ENCODE results near the gene ZBTB25. TPM values are rescaled to one million over a fixed set of nuclear protein-coding genes. Genes with fewer than 3 reads are reported as not detected.

ZBTB25 gene
- total and polyA plus RNA-seq, 10 of the 15 experiments (the other 5 are each of a cell fraction or from before 2014, with no cell fraction given): 4.1 to 33.9 (median 9.7) TPM

DNA sequence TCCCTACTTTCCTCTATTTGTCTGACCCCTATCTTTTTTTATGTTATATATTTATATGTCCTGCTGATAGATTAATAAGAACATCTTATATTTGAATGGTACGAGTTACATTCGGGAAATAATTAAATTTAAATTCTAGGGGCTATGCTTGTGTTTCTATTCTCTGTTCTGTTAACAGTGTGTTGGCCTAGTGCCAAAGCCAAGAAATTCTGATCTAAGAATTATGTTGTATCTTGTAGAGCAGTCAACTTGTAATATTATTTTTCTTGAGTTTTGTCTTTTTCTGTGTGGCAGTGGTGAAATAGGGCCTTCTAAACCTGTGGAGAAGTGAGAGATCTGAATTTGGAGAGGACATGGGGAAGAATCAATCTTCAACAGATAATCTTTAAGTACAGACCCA, 27.9 kb upstream of the ZBTB25 start:
- in situ Hi-C loops (cut with MboI): no loop called here
- H2AFZ ChIP-seq (ENCODE audit: control insufficient read depth, low read depth, low read length): no peak overlapping the region
- H3K4me2 ChIP-seq (ENCODE audit: control insufficient read depth, insufficient read depth): no peak overlapping the region
- no peak overlapping the region for H3K27ac ChIP-seq (ENCODE audit: control insufficient read depth, insufficient read depth)
- no TSS peak for BruUV-seq (replicated peaks)
- ChIA-PET RAD21 (ENCODE audit: unreplicated experiment) (no interaction called here), POLR2A (no interaction called here), CTCF (interaction anchor here (0.7 to 0.9 kb wide), 2 partner anchors 9 to 104 kb away, joined by 3 read pairs; partner anchors contain the start of gene HSPA2), SMC1A (ENCODE audit: uncharacterized antibody, unreplicated experiment) (interaction anchor here (0.8 to 0.9 kb wide), 2 partner anchors 59 to 187 kb away, joined by 3 read pairs; no protein-coding TSS in a partner anchor)
- H3K4me1 ChIP-seq (ENCODE audit: control insufficient read depth, insufficient read depth, low read length): no peaks in the 10 kb centered on the region
- no peak overlapping the region for H3K4me3 ChIP-seq
- H3K27me3 ChIP-seq (replicated peaks in 1 of 2; ENCODE audit: control insufficient read depth in 2 of 2, insufficient read depth in 2 of 2, low read length in 1 of 2): no peaks in the 10 kb centered on the region
- no peaks in the 10 kb centered on the region for H3K9me3 ChIP-seq (replicated peaks; ENCODE audit: control insufficient read depth, insufficient read depth, low read length)
- H3K9ac ChIP-seq (ENCODE audit: control insufficient read depth, insufficient read depth, low read length): no peak overlapping the region
- ATAC-seq (no peak), DNase-seq (ENCODE audit: low read depth, low spot score) (no peak), FAIRE-seq (no peak)
- no peaks in the 10 kb centered on the region for H4K20me1 ChIP-seq (ENCODE audit: control insufficient read depth, insufficient read depth)
- intact Hi-C loops (cut with micrococcal nuclease; ENCODE audit: unreplicated experiment): no loop called here
- 100% methylated on average over 2 of the region's 2 CpGs for WGBS (ENCODE audit: insufficient coverage, insufficient replicate concordance, low lambda C conversion rate, missing lambda C conversion rate)
- no peaks in the 10 kb centered on the region for H3K79me2 ChIP-seq (ENCODE audit: control insufficient read depth, insufficient read depth, low read length)
- no peaks in the 10 kb centered on the region; a peak in 1 of 4 replicates for H3K36me3 ChIP-seq (ENCODE audit: control insufficient read depth in 2 of 2, insufficient read depth in 2 of 2, low read length in 1 of 2)
- TF ChIP-seq RFX5 (IDR thresholded peaks at IDR 0.05; ENCODE audit: low read depth, low read length) (no peak), BRCA1 (IDR thresholded peaks at IDR 0.05; ENCODE audit: low read depth, low read length) (no peak), YY1 (IDR thresholded peaks at IDR 0.05; ENCODE audit: low read depth, low read length) (no peak), SUZ12 (IDR thresholded peaks at IDR 0.05; ENCODE audit: unreplicated experiment) (no peak), HDAC6 (IDR thresholded peaks at IDR 0.05; ENCODE audit: unreplicated experiment) (no peak), CBFB (IDR thresholded peaks at IDR 0.05; ENCODE audit: low read depth) (no peak), CHD1 (IDR thresholded peaks at IDR 0.05; ENCODE audit: low read depth, low read length) (no peak), STAT3 (IDR thresholded peaks at IDR 0.05; ENCODE audit: low read depth, low read length) (no peak), PRDM15 (CRISPR knock-in tag; IDR thresholded peaks at IDR 0.05) (no peak), ZNF207 (IDR thresholded peaks at IDR 0.05; ENCODE audit: borderline replicate concordance) (no peak), EZH2 (IDR thresholded peaks at IDR 0.05; ENCODE audit: borderline replicate concordance, control insufficient read depth, low read depth, low read length) (no peak), IRF4 (IDR thresholded peaks at IDR 0.05; ENCODE audit: low read depth, low read length) (no peak), PAX8 (IDR thresholded peaks at IDR 0.05) (no peak)
- TF ChIP-seq, protein P1, sequence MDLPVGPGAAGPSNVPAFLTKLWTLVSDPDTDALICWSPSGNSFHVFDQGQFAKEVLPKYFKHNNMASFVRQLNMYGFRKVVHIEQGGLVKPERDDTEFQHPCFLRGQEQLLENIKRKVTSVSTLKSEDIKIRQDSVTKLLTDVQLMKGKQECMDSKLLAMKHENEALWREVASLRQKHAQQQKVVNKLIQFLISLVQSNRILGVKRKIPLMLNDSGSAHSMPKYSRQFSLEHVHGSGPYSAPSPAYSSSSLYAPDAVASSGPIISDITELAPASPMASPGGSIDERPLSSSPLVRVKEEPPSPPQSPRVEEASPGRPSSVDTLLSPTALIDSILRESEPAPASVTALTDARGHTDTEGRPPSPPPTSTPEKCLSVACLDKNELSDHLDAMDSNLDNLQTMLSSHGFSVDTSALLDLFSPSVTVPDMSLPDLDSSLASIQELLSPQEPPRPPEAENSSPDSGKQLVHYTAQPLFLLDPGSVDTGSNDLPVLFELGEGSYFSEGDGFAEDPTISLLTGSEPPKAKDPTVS (IDR thresholded peaks at IDR 0.05; ENCODE audit: low read depth, low read length): no peak
- TF ChIP-seq, protein P2, sequence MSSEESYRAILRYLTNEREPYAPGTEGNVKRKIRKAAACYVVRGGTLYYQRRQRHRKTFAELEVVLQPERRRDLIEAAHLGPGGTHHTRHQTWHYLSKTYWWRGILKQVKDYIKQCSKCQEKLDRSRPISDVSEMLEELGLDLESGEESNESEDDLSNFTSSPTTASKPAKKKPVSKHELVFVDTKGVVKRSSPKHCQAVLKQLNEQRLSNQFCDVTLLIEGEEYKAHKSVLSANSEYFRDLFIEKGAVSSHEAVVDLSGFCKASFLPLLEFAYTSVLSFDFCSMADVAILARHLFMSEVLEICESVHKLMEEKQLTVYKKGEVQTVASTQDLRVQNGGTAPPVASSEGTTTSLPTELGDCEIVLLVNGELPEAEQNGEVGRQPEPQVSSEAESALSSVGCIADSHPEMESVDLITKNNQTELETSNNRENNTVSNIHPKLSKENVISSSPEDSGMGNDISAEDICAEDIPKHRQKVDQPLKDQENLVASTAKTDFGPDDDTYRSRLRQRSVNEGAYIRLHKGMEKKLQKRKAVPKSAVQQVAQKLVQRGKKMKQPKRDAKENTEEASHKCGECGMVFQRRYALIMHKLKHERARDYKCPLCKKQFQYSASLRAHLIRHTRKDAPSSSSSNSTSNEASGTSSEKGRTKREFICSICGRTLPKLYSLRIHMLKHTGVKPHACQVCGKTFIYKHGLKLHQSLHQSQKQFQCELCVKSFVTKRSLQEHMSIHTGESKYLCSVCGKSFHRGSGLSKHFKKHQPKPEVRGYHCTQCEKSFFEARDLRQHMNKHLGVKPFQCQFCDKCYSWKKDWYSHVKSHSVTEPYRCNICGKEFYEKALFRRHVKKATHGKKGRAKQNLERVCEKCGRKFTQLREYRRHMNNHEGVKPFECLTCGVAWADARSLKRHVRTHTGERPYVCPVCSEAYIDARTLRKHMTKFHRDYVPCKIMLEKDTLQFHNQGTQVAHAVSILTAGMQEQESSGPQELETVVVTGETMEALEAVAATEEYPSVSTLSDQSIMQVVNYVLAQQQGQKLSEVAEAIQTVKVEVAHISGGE (CRISPR knock-in tag; IDR thresholded peaks at IDR 0.05): no peak
- TF ChIP-seq, protein P3, sequence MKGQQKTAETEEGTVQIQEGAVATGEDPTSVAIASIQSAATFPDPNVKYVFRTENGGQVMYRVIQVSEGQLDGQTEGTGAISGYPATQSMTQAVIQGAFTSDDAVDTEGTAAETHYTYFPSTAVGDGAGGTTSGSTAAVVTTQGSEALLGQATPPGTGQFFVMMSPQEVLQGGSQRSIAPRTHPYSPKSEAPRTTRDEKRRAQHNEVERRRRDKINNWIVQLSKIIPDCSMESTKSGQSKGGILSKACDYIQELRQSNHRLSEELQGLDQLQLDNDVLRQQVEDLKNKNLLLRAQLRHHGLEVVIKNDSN (IDR thresholded peaks at IDR 0.05; ENCODE audit: borderline replicate concordance, extremely low read length, insufficient read depth, low read depth, low read length): no peak

Measured in GM12878 (cell line).